GM23338 (cell line): ENCODE data around the gene CCL17. TPM values are rescaled to one million over a fixed set of nuclear protein-coding genes. Genes with fewer than 3 reads are reported as not detected.

ENCODE experiments used
- ATAC-seq: fragments of 200-7000 bp; cut with Tn5 transposase; 3 replicates; pipeline ENCODE4 v1.9.1; 2020
- DNase-seq: peaks from one replicate; pipeline ENCODE4 v3.0.0-alpha.2; 2015; ENCODE audit warnings: low spot score
- H2AFZ ChIP-seq: fragments of 200-600 bp; sonication (generic); 2 replicates; pipeline ENCODE4 v1.8.0; 2016; ENCODE audit warnings: antibody characterized with exemption, mild to moderate bottlenecking, moderate library complexity
- H3F3A ChIP-seq: fragments of 200-600 bp; sonication (generic); replicated peaks from 2 replicates; pipeline ENCODE4 v1.8.0; 2017; ENCODE audit warnings: antibody characterized with exemption, mixed run types, low read depth
- H3K27ac ChIP-seq: fragments of 200-600 bp; sonication (generic); 2 replicates; pipeline ENCODE4 v1.6.1; 2016; ENCODE audit warnings: low read depth
- H3K27me3 ChIP-seq: fragments of 200-600 bp; sonication (generic); 2 replicates; pipeline ENCODE4 v1.8.0; 2016; ENCODE audit warnings: mild to moderate bottlenecking, mixed run types, moderate library complexity; ENCODE audit not compliant: insufficient read depth
- H3K36me3 ChIP-seq: fragments of 200-600 bp; sonication (generic); 2 replicates; pipeline ENCODE4 v1.8.0; 2016; ENCODE audit warnings: mild to moderate bottlenecking; ENCODE audit not compliant: insufficient read depth
- H3K4me1 ChIP-seq: fragments of 200-600 bp; sonication (generic); 2 replicates; pipeline ENCODE4 v1.8.0; 2016; ENCODE audit warnings: mild to moderate bottlenecking, moderate library complexity; ENCODE audit not compliant: insufficient read depth
- H3K4me2 ChIP-seq: fragments of 200-600 bp; sonication (generic); 2 replicates; pipeline ENCODE4 v1.7.1; 2017; ENCODE audit warnings: mixed run types
- H3K4me3 ChIP-seq: fragments of 200-600 bp; sonication (generic); 2 replicates; pipeline ENCODE4 v1.6.1; 2016; ENCODE audit warnings: mixed run types
- H3K79me2 ChIP-seq: fragments of 200-600 bp; sonication (generic); replicated peaks from 2 replicates; pipeline ENCODE4 v1.8.0; 2017; ENCODE audit warnings: mild to moderate bottlenecking; ENCODE audit not compliant: insufficient read depth
- H3K9me2 ChIP-seq: fragments of 200-600 bp; sonication (generic); 2 replicates; pipeline ENCODE4 v1.8.0; 2017; ENCODE audit not compliant: insufficient read depth
- H4K20me1 ChIP-seq: fragments of 200-600 bp; sonication (generic); replicated peaks from 2 replicates; pipeline ENCODE4 v1.8.0; 2017; ENCODE audit warnings: mild to moderate bottlenecking; ENCODE audit not compliant: insufficient read depth
- H3K27ac Mint-ChIP-seq: 2 replicates; pipeline ENCODE4 v1.8.0; 2020; ENCODE audit warnings: inconsistent platforms, mild to moderate bottlenecking, moderate library complexity, mixed read lengths
- H3K27me3 Mint-ChIP-seq: 3 replicates; pipeline ENCODE4 v1.8.0; 2022; ENCODE audit warnings: low read depth, mild to moderate bottlenecking, moderate library complexity, mixed read lengths, inconsistent platforms; ENCODE audit not compliant: insufficient read depth, poor library complexity
- H3K36me3 Mint-ChIP-seq: 3 replicates; pipeline ENCODE4 v1.8.0; 2021; ENCODE audit warnings: low read depth, mild to moderate bottlenecking, inconsistent platforms, moderate library complexity, mixed read lengths
- H3K4me1 Mint-ChIP-seq: 3 replicates; pipeline ENCODE4 v1.8.0; 2020; ENCODE audit warnings: mild to moderate bottlenecking, inconsistent platforms, mixed read lengths
- H3K4me3 Mint-ChIP-seq: 3 replicates; pipeline ENCODE4 v1.8.0; 2021; ENCODE audit warnings: moderate library complexity, mild to moderate bottlenecking, inconsistent platforms, mixed read lengths
- H3K9me3 Mint-ChIP-seq: 3 replicates; pipeline ENCODE4 v1.8.0; 2020; ENCODE audit warnings: moderate library complexity, mild to moderate bottlenecking, inconsistent platforms, mixed read lengths
- CTCF ChIP-seq, 2 experiments: fragments of 200-600 bp in 1 of 2; sonication (generic) in 1 of 2; conservative IDR thresholded peaks; 2 replicates each; pipeline versions ENCODE4 v1.5.1 to v1.6.1; 2016 to 2017; ENCODE audit warnings: antibody characterized with exemption in 2 of 2, low read depth in 2 of 2, mild to moderate bottlenecking in 2 of 2, moderate library complexity in 1 of 2
- EZH2 ChIP-seq: fragments of 200-600 bp; sonication (generic); IDR thresholded peaks from one replicate; pipeline ENCODE4 v1.8.0; 2017; ENCODE audit warnings: antibody characterized with exemption, mild to moderate bottlenecking, low read depth; ENCODE audit not compliant: unreplicated experiment
- EZH2phosphoT487 ChIP-seq: fragments of 200-600 bp; sonication (generic); IDR thresholded peaks from one replicate; pipeline ENCODE4 v1.8.1; 2018; ENCODE audit warnings: antibody characterized with exemption; ENCODE audit not compliant: unreplicated experiment
- POLR2AphosphoS5 ChIP-seq: IDR thresholded peaks from 2 replicates; pipeline ENCODE4 v1.6.1; 2016; ENCODE audit warnings: antibody characterized with exemption, low read depth
- STAT1 ChIP-seq: IDR thresholded peaks from one replicate; pipeline ENCODE4 v1.6.1; 2016; ENCODE audit warnings: antibody characterized with exemption; ENCODE audit not compliant: unreplicated experiment
- ZNF114 ChIP-seq: fragments of 250-450 bp; sonication (Bioruptor Pico); IDR thresholded peaks from 2 replicates; pipeline ENCODE4 v1.5.0; 2020; ENCODE audit warnings: mild to moderate bottlenecking, moderate library complexity
- ZNF331 ChIP-seq: fragments of 250-450 bp; sonication (Bioruptor Pico); IDR thresholded peaks from 2 replicates; pipeline ENCODE4 v1.5.0; 2020; ENCODE audit warnings: low read depth, mild to moderate bottlenecking, moderate library complexity
- ZNF462 ChIP-seq: fragments of 250-450 bp; sonication (Bioruptor Pico); IDR thresholded peaks from 2 replicates; pipeline ENCODE4 v1.5.0; 2020; ENCODE audit warnings: mild to moderate bottlenecking, moderate library complexity
- polyA plus RNA-seq: library from polyadenylated mRNA; unstranded; fragments of >200 nt; fragmentation: Nextera tagmentation; extraction: Ambion mirVana; gene quantifications from 2 replicates; pipeline ENCODE4 v1.2.1, GENCODE V29; 2016
- total RNA-seq: library from RNA; depleted of rRNA; stranded (reverse); fragments of >200 nt; shearing (Covaris generic); gene quantifications from 2 replicates; pipeline ENCODE4 v1.2.3, GENCODE V29; 2014
- TF ChIP-seq, protein P1 (sequence below): IDR thresholded peaks from 2 replicates; pipeline ENCODE4 v1.6.1; 2016; ENCODE audit warnings: antibody characterized with exemption

CCL17 gene
- total and polyA plus RNA-seq, 2 experiments from 2014 or later = not detected

- TF ChIP-seq ZNF462 (CRISPR knock-in tag) = no peak
- no peak for TF ChIP-seq POLR2AphosphoS5
Observed at GRCh38 chr16:57358527-57359095, 46.0 kb upstream of the CCL17 start, which contains the start of gene CCL22 (continued).

DNA sequence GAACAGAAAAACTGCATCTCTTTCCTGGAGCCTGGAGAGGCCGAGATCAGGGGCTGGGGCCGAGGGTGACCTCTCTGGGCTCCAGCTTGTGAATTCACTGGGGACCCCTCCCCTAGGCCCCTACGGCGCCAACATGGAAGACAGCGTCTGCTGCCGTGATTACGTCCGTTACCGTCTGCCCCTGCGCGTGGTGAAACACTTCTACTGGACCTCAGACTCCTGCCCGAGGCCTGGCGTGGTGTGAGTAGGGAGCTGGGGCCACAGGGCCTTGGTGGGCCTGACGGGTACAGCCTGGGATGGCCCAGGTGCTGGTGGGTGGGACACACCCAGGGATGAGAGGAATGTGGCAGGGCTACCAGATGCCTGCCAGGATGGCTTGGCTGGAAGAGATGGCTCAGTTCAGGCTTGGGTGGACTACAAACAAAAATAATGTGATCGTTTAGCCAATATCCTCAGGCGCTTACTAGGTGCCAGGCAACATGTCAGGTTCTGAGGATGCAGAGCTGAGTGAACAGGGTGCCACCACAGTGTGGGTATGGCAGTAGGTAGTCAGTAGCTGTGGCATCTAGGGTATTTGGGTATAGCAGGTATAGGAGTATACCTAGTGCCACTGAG is 44.1 kb upstream of the CCL17 start:
- Histone ChIP-seq H2AFZ (no peak overlapping the region), H3K4me1 (no peaks in the 10 kb centered on the region), H3K27ac (no peak overlapping the region), H3K79me2 (no peaks in the 10 kb centered on the region), H3K36me3 (no peaks in the 10 kb centered on the region), H3K4me3 (no peak overlapping the region), H3K27me3 (no peaks in the 10 kb centered on the region), H3K4me2 (no peak overlapping the region), H3K9me2 (no peaks in the 10 kb centered on the region), H3F3A (no peaks in the 10 kb centered on the region), H4K20me1 (no peaks in the 10 kb centered on the region)
- Mint-ChIP-seq H3K9me3 (no peaks in the 10 kb centered on the region), H3K4me3 (no peak overlapping the region), H3K4me1 (peaks cover 6% of the 10 kb centered on the region; the same call in 1 of the 3 replicates), H3K27ac (no peak overlapping the region), H3K36me3 (no peaks in the 10 kb centered on the region), H3K27me3 (peaks cover 14% of the 10 kb centered on the region)
- DNase-seq = no peak
- ATAC-seq = no peak
- TF ChIP-seq ZNF331 (CRISPR knock-in tag) = no peak
- no peak for TF ChIP-seq EZH2
- TF ChIP-seq ZNF114 (CRISPR knock-in tag) = no peak
- TF ChIP-seq, protein P1, sequence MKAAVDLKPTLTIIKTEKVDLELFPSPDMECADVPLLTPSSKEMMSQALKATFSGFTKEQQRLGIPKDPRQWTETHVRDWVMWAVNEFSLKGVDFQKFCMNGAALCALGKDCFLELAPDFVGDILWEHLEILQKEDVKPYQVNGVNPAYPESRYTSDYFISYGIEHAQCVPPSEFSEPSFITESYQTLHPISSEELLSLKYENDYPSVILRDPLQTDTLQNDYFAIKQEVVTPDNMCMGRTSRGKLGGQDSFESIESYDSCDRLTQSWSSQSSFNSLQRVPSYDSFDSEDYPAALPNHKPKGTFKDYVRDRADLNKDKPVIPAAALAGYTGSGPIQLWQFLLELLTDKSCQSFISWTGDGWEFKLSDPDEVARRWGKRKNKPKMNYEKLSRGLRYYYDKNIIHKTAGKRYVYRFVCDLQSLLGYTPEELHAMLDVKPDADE = no peak
- TF ChIP-seq STAT1 = no peak
- TF ChIP-seq CTCF (conservative IDR thresholded peaks at IDR 0.05; ENCODE audit: low read depth in 2 of 2) = no peak
- no peak for TF ChIP-seq EZH2phosphoT487
